HepG2 (cell line): ENCODE data around the gene RPE. TPM values are rescaled to one million over a fixed set of nuclear protein-coding genes. Genes with fewer than 3 reads are reported as not detected.

Experiments used
- EP300 ChIP-seq, 3 experiments: sonication (generic) in 1 of 3; formaldehyde crosslinking in 1 of 3; IDR thresholded peaks; 2 replicates each; pipeline versions ENCODE4 v1.5.1 to v1.6.1; 2011 to 2020; ENCODE audit warnings: low read depth in 2 of 3, low read length in 2 of 3, borderline replicate concordance in 1 of 3, improper control_type of control experiment in 1 of 3, mild to moderate bottlenecking in 1 of 3, missing genetic modification reagents in 1 of 3, moderate library complexity in 1 of 3
- HDAC6 ChIP-seq: fragments of 200-600 bp; sonication (generic); IDR thresholded peaks from 2 replicates; pipeline ENCODE4 v1.7.0; 2017; ENCODE audit warnings: mild to moderate bottlenecking, antibody characterized with exemption, low read length, low read depth
- IKZF4 ChIP-seq: sonication (generic); formaldehyde crosslinking; IDR thresholded peaks from 2 replicates; pipeline ENCODE4 v1.5.1; 2020; ENCODE audit warnings: borderline replicate concordance, mild to moderate bottlenecking, low read depth, missing genetic modification reagents; ENCODE audit errors: not compliant biosample characterization
- IRX3 ChIP-seq: sonication (generic); formaldehyde crosslinking; IDR thresholded peaks from 2 replicates; pipeline ENCODE4 v1.8.1; 2023; ENCODE audit warnings: mild to moderate bottlenecking, low read depth, missing genetic modification reagents, borderline replicate concordance
- JARID2 ChIP-seq: sonication (generic); formaldehyde crosslinking; IDR thresholded peaks from 2 replicates; pipeline ENCODE4 v1.8.1; 2023; ENCODE audit warnings: missing genetic modification reagents, inconsistent platforms; ENCODE audit not compliant: insufficient replicate concordance
- NBN ChIP-seq: fragments of 450-650 bp; conservative IDR thresholded peaks from 2 replicates; pipeline ENCODE4 v1.6.1; 2017
- NCOA1 ChIP-seq: sonication (generic); formaldehyde crosslinking; IDR thresholded peaks from 2 replicates; pipeline ENCODE4 v1.9.0; 2021; ENCODE audit warnings: missing genetic modification reagents
- RBM39 ChIP-seq: fragments of 200-400 bp; formaldehyde crosslinking; IDR thresholded peaks from one replicate; pipeline ENCODE4 v1.6.1; 2018; ENCODE audit warnings: antibody characterized with exemption, mild to moderate bottlenecking, low read depth, low read length; ENCODE audit not compliant: poor library complexity, severe bottlenecking
- SAFB2 ChIP-seq: sonication (generic); formaldehyde crosslinking; IDR thresholded peaks from 2 replicates; pipeline ENCODE4 v1.5.1; 2020; ENCODE audit warnings: missing genetic modification reagents, low read depth, mild to moderate bottlenecking, borderline replicate concordance
- SMC3 ChIP-seq: IDR thresholded peaks from 2 replicates; pipeline ENCODE4 v1.6.1; 2011; ENCODE audit warnings: low read length, improper control_type of control experiment
- SOX6 ChIP-seq, 2 experiments: fragments of 450-650 bp in 1 of 2; sonication (generic) in 1 of 2; formaldehyde crosslinking in 1 of 2; IDR thresholded peaks; 2 replicates each; pipeline versions ENCODE4 v1.4.0 to v1.6.1; 2017 to 2020; ENCODE audit warnings: antibody characterized with exemption in 1 of 2, mild to moderate bottlenecking in 1 of 2, missing genetic modification reagents in 1 of 2
- STAT5B ChIP-seq: sonication (generic); formaldehyde crosslinking; IDR thresholded peaks from 2 replicates; pipeline ENCODE4 v1.4.0; 2020; ENCODE audit warnings: missing genetic modification reagents
- ZFP1 ChIP-seq: IDR thresholded peaks from 2 replicates; pipeline ENCODE4 v1.6.1; 2016
- ZNF124 ChIP-seq: sonication (generic); formaldehyde crosslinking; IDR thresholded peaks from 2 replicates; pipeline ENCODE4 v1.4.0; 2020; ENCODE audit warnings: missing genetic modification reagents
- ZNF280B ChIP-seq: sonication (generic); formaldehyde crosslinking; IDR thresholded peaks from 2 replicates; pipeline ENCODE4 v1.5.0; 2020; ENCODE audit warnings: missing genetic modification reagents, mild to moderate bottlenecking, borderline replicate concordance
- ZNF607 ChIP-seq: sonication (generic); formaldehyde crosslinking; IDR thresholded peaks from 2 replicates; pipeline ENCODE4 v1.5.1; 2020; ENCODE audit warnings: missing genetic modification reagents, mild to moderate bottlenecking, borderline replicate concordance
- ZNF746 ChIP-seq: sonication (generic); formaldehyde crosslinking; IDR thresholded peaks from 2 replicates; pipeline ENCODE4 v1.8.0; 2022; ENCODE audit warnings: mild to moderate bottlenecking, missing genetic modification reagents
- ZNF776 ChIP-seq: sonication (generic); formaldehyde crosslinking; IDR thresholded peaks from 2 replicates; pipeline ENCODE4 v1.4.0; 2020; ENCODE audit warnings: mild to moderate bottlenecking, missing genetic modification reagents
- polyA plus RNA-seq, 8 experiments: library from polyadenylated mRNA; depleted of rRNA in 3 of 8; stranded (reverse) in 7 of 8; unstranded in 1 of 8; fragments of >200 nt; fragmentation: Illumina TruSeq in 4 of 8; extraction: Trizol in 4 of 8; gene quantifications; 2 replicates each; pipeline versions ENCODE4 v1.2.1 to v1.2.3, GENCODE V29; 2011 to 2016; ENCODE audit warnings: low read depth in 4 of 8, missing spikeins in 1 of 8, mixed read lengths in 1 of 8; ENCODE audit not compliant: insufficient read depth in 1 of 8
- total RNA-seq, 5 experiments: library from RNA; depleted of rRNA; stranded (reverse); fragments of >200 nt; fragmentation: Illumina TruSeq; extraction: Trizol; gene quantifications; 2 replicates each; pipeline ENCODE4 v1.2.3, GENCODE V29; 2016; ENCODE audit warnings: low read depth in 1 of 5
- TF ChIP-seq, protein P1 (sequence below): IDR thresholded peaks from 2 replicates; pipeline ENCODE4 v1.6.1; 2018; ENCODE audit warnings: missing genetic modification reagents, mild to moderate bottlenecking, missing compliant biosample characterization
- TF ChIP-seq, protein P2 (sequence below): sonication (generic); formaldehyde crosslinking; conservative IDR thresholded peaks from 2 replicates; pipeline ENCODE4 v1.4.0; 2020; ENCODE audit warnings: mild to moderate bottlenecking, missing genetic modification reagents, moderate library complexity

Gene RPE
- total and polyA plus RNA-seq, 2 of the 13 experiments (the other 11 are each of a cell fraction or from before 2014, with no cell fraction given) = 72.3 to 107 TPM

GRCh38 chr2:210002158-210003157 lies at the start of gene RPE (continued):
- TF ChIP-seq NCOA1 (no peak), STAT5B (no peak), ZNF607 (peak; percentile 49; the same call in 1 of the 2 replicates), EP300 (IDR thresholded peaks at IDR 0.05; ENCODE audit: low read depth in 2 of 2, low read length in 2 of 2) (no peak), EP300 (CRISPR knock-in tag; IDR thresholded peaks at IDR 0.05; ENCODE audit: borderline replicate concordance) (no peak), IKZF4 (no peak), NBN (no peak), ZNF124 (CRISPR knock-in tag) (peak; percentile 23; the same call in 1 of the 2 replicates), ZNF746 (no peak), SAFB2 (CRISPR knock-in tag) (no peak), RBM39 (peak; percentile 92), IRX3 (CRISPR knock-in tag) (0 out of 2 replicates have a peak, but pooled peaks have one; percentile 58), SMC3 (no peak), SOX6 (IDR thresholded peaks at IDR 0.05) (no peak), SOX6 (CRISPR knock-in tag; IDR thresholded peaks at IDR 0.05) (peak; percentile 73), ZNF776 (CRISPR knock-in tag) (peak; percentile 59; the same call in 1 of the 2 replicates), ZFP1 (CRISPR knock-in tag) (no peak), ZNF280B (CRISPR knock-in tag) (peak; percentile 98; the same call in 1 of the 2 replicates), HDAC6 (no peak), JARID2 (no peak)
- TF ChIP-seq, protein P1, sequence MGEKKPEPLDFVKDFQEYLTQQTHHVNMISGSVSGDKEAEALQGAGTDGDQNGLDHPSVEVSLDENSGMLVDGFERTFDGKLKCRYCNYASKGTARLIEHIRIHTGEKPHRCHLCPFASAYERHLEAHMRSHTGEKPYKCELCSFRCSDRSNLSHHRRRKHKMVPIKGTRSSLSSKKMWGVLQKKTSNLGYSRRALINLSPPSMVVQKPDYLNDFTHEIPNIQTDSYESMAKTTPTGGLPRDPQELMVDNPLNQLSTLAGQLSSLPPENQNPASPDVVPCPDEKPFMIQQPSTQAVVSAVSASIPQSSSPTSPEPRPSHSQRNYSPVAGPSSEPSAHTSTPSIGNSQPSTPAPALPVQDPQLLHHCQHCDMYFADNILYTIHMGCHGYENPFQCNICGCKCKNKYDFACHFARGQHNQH = peak; percentile 79
- TF ChIP-seq, protein P2, sequence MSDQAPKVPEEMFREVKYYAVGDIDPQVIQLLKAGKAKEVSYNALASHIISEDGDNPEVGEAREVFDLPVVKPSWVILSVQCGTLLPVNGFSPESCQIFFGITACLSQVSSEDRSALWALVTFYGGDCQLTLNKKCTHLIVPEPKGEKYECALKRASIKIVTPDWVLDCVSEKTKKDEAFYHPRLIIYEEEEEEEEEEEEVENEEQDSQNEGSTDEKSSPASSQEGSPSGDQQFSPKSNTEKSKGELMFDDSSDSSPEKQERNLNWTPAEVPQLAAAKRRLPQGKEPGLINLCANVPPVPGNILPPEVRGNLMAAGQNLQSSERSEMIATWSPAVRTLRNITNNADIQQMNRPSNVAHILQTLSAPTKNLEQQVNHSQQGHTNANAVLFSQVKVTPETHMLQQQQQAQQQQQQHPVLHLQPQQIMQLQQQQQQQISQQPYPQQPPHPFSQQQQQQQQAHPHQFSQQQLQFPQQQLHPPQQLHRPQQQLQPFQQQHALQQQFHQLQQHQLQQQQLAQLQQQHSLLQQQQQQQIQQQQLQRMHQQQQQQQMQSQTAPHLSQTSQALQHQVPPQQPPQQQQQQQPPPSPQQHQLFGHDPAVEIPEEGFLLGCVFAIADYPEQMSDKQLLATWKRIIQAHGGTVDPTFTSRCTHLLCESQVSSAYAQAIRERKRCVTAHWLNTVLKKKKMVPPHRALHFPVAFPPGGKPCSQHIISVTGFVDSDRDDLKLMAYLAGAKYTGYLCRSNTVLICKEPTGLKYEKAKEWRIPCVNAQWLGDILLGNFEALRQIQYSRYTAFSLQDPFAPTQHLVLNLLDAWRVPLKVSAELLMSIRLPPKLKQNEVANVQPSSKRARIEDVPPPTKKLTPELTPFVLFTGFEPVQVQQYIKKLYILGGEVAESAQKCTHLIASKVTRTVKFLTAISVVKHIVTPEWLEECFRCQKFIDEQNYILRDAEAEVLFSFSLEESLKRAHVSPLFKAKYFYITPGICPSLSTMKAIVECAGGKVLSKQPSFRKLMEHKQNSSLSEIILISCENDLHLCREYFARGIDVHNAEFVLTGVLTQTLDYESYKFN (CRISPR knock-in tag) = peak; percentile 48
